GM06990 (cell line): ENCODE measurements around the gene MYMX.

Experiments
- DNase-seq: peaks from one replicate; pipeline ENCODE4 v3.0.0-alpha.2; 2011; ENCODE audit not compliant: insufficient read length; ENCODE audit errors: extremely low read depth
- H3K27me3 ChIP-seq: replicated peaks from 2 replicates; pipeline ENCODE4 v1.6.0; 2011; ENCODE audit warnings: low read length; ENCODE audit not compliant: control insufficient read depth, insufficient read depth
- H3K36me3 ChIP-seq: 2 replicates; pipeline ENCODE4 v1.5.1; 2011; ENCODE audit warnings: low read length; ENCODE audit not compliant: control insufficient read depth, insufficient read depth
- H3K4me3 ChIP-seq: replicated peaks from 2 replicates; pipeline ENCODE4 v1.5.1; 2011; ENCODE audit warnings: low read depth, mild to moderate bottlenecking, control low read depth, low read length
- TF ChIP-seq, protein P1 (sequence below): IDR thresholded peaks from 2 replicates; pipeline ENCODE4 v1.5.1; 2011; ENCODE audit warnings: low read length, control low read depth, mild to moderate bottlenecking, inconsistent platforms; ENCODE audit not compliant: insufficient read depth, poor library complexity, severe bottlenecking

Gene MYMX

DNA sequence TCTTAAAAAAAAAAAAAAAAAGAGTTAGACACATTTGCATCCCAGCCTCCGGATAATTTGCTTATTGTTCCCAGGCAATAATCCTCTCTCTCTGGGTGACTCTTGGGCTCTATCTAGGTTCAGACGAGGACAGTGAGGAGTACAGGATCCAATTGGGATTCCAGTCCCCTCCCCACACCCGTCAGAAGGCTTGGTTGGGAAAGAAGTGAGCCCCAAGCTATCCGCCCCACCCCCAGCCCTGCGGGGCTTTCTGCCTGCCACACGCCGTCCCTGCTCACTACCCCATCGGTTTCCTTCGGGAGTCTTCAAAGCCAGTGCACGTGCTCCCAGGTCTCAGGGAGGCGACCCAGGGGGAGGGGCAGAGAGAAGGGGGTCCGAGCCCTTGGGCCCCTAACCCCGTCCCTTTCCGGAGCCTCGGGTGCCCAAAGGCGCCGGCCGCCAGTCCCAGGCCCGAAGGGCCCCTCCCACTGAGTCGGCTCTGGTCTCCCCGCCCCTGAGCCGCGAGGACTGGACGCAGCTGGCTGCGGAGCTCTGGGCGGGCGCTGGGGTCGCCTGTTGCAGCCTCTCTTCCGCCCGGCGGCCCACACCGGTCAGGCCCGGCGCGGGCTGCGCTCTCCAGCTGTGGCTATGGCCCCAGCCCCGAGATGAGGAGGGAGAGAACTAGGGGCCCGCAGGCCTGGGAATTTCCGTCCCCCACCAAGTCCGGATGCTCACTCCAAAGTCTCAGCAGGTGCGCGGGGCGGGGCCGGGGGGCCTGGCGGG lies 2.5 kb downstream of the MYMX start:
- peak overlapping the region; percentile 70 for H3K4me3 ChIP-seq
- TF ChIP-seq, protein P1, sequence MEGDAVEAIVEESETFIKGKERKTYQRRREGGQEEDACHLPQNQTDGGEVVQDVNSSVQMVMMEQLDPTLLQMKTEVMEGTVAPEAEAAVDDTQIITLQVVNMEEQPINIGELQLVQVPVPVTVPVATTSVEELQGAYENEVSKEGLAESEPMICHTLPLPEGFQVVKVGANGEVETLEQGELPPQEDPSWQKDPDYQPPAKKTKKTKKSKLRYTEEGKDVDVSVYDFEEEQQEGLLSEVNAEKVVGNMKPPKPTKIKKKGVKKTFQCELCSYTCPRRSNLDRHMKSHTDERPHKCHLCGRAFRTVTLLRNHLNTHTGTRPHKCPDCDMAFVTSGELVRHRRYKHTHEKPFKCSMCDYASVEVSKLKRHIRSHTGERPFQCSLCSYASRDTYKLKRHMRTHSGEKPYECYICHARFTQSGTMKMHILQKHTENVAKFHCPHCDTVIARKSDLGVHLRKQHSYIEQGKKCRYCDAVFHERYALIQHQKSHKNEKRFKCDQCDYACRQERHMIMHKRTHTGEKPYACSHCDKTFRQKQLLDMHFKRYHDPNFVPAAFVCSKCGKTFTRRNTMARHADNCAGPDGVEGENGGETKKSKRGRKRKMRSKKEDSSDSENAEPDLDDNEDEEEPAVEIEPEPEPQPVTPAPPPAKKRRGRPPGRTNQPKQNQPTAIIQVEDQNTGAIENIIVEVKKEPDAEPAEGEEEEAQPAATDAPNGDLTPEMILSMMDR = no peak
- H3K27me3 ChIP-seq = no peaks in the 10 kb centered on the region
- no peaks in the 10 kb centered on the region for H3K36me3 ChIP-seq
- peak; percentile 86 for DNase-seq

DNA sequence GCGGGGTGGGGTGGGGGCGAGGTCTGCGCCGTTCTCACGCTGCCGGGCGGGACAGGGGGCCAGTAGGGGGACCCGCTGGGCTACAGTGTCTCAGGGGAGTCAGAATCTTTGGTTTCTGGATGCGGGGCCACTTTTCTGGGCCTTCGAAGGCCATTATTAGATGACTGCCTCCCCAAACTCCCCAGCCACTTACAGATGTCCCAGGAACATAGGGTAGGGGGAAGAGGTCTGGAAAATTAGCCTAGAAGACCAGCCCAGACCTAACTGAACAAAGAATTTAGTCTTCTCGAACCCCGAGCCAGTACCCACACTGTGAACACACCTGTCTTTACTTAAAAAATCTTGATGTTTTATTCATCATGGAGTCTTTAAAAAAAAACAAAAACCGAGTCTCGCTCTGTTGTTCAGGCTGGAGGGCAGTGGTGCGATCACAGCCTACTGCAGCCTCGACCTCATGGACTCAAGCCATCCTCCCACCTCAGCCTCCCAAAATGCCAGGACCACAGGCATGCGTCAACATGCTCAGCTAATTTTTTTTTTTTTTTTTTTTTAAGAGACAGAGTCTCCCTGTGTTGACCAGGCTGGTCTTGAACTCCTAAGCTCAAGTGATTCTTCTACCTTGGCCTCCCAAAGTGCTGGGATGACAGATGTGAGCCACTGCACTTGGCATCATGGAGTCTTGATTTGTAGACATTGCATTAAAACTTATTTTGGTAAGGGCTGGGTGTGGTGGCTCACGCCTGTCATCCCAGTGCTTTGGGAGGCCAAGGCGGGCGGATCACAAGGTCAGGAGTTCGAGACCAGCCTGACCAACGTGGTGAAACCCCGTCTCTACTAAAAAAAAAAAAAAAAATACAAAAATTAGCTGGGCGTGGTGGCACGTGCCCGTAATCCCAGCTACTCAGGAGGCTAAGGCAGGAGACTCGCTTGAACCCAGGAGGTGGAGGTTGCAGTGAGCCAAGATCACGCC lies 3.4 kb downstream of the MYMX start:
- TF ChIP-seq, protein P1 = no peak
- no peak for DNase-seq
- H3K4me3 ChIP-seq = peak overlapping the region; percentile 70
- H3K27me3 ChIP-seq = no peaks in the 10 kb centered on the region
- no peaks in the 10 kb centered on the region for H3K36me3 ChIP-seq

DNA sequence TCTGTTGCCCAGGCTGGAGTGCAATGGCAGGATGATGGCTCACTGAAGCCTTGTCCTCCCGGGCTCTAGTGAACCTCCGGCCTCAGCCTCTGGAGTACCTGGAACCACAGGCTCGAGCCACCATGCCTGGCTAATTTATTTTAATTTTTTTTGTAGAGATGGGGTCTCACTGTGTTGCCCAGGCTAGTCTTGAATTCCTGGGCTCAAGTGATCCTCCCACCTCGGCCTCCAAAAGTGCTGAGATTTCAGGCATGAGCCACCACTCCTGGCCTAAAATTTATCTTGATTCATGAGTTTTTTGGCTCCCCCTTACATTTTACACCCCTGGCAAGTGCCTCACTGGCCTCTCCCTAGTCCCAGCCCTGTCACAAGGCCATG lies 4.2 kb downstream of the MYMX start:
- Histone ChIP-seq H3K36me3 (no peaks in the 10 kb centered on the region), H3K4me3 (no peak overlapping the region), H3K27me3 (no peaks in the 10 kb centered on the region)
- TF ChIP-seq, protein P1 = no peak
- DNase-seq = no peak

DNA sequence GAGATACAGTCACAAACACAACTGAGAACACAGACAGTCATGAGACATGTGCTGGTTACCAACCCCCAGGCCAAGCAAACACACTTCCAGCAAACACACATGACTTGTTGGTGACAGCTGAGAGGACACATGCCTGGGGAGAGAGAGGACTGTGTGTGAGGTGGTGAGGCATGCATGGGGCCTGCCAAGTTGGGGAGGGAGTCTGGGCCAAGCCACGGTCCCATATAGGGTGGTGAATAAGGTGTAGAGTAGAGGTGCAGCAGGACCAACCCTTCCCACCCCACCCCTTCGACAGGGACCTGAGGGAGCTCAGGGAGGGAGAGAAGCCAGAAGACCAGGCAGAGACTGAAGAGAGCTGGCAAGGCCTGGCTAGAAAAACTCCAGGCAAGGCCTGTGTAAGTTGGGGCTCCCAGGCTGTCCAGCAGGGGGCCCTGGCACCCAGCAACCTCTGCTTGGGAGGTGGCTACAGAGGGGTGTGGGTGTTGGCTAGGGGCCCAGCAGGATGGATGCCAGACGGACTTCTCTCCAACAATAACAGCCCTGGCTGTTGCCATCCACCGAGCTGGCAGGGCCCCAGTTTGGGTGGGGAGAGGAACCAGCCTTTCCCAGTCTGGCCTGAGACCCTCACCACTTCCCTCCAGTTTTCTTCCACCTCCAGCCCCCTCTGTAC lies 4.7 kb downstream of the MYMX start:
- DNase-seq = peak; percentile 76
- no peaks in the 10 kb centered on the region for H3K36me3 ChIP-seq
- no peak overlapping the region for H3K4me3 ChIP-seq
- H3K27me3 ChIP-seq = no peaks in the 10 kb centered on the region
- TF ChIP-seq, protein P1 = peak; percentile 98

DNA sequence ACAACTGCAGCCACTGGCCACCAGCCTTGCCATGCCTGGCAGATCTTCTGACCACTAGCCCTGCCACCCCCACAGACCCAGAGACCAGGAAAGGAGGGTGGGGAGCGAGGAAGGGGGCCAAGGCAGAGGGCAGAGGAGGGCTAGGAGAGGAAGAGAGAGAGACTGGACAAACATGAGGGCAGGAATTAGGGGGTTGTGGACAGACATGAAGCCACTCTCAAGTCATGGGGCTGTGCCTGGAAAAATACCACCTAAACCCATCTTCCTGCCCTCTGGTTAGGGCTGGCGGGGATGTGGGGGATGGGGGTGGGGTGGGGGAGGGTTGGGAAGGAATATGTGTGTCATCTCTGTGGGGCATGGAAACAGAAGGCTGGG lies 5.2 kb downstream of the MYMX start:
- Histone ChIP-seq H3K27me3 (no peaks in the 10 kb centered on the region), H3K4me3 (no peak overlapping the region), H3K36me3 (no peaks in the 10 kb centered on the region)
- no peak for DNase-seq
- TF ChIP-seq, protein P1 = no peak
